Measurements from ENCODE around the gene SMIM27. TPM values are rescaled to one million over a fixed set of nuclear protein-coding genes. Genes with fewer than 3 reads are reported as not detected.

SMIM27 gene
- total RNA-seq, 1 experiment from 2014 or later = 8.1 TPM

GRCh38 chr9:32565967-32566366 is 13.8 kb downstream of the SMIM27 start:
- H2AFZ ChIP-seq (ENCODE audit: low read depth, low read length, poor library complexity, severe bottlenecking) = no peak overlapping the region
- no TSS peak for BruUV-seq (replicated peaks)
- ATAC-seq (no peak), DNase-seq (ENCODE audit: low read depth, low spot score) (no peak)
- ChIA-PET CTCF (interaction anchor here (0.8 kb wide), 1 partner anchor 187 kb away, joined by 3 read pairs; no protein-coding TSS in a partner anchor), POLR2A (no interaction called here), RAD21 (ENCODE audit: low non-redundant PET in 1 of 2, low total read pairs in 2 of 2, uncharacterized antibody in 2 of 2, unreplicated experiment in 2 of 2) (no interaction called here)
- no peaks in the 10 kb centered on the region for H3K9me3 ChIP-seq (ENCODE audit: control insufficient read depth in 1 of 2, insufficient read depth in 1 of 2, low read depth in 1 of 2, low read length in 2 of 2)
- H3K4me3 ChIP-seq (replicated peaks in 1 of 2; ENCODE audit: low read depth in 1 of 2, low read length in 2 of 2) = no peak overlapping the region
- no peaks in the 10 kb centered on the region for H3K4me1 ChIP-seq (ENCODE audit: control insufficient read depth in 1 of 2, insufficient read depth in 2 of 2, low read length in 2 of 2)
- no peak overlapping the region for H3K9ac ChIP-seq (ENCODE audit: low read length)
- peaks cover 0 to 13% of the 10 kb centered on the region in 2 experiments; a peak in 3 of 4 replicates for H3K36me3 ChIP-seq (ENCODE audit: control insufficient read depth in 1 of 2, insufficient read depth in 2 of 2, low read length in 2 of 2)
- no peak overlapping the region for H3K4me2 ChIP-seq (ENCODE audit: low read length)
- no peaks in the 10 kb centered on the region; the same call in 1 of the 2 replicates for H4K20me1 ChIP-seq (ENCODE audit: insufficient read depth)
- peaks cover 71% of the 10 kb centered on the region for H3K79me2 ChIP-seq (ENCODE audit: insufficient read depth, low read length)
- intact Hi-C loops (cut with micrococcal nuclease) = no loop called here
- TF ChIP-seq EZH2 (IDR thresholded peaks at IDR 0.05) (no peak), ATF3 (IDR thresholded peaks at IDR 0.05) (no peak), ZBTB33 (IDR thresholded peaks at IDR 0.05; ENCODE audit: extremely low read depth, insufficient replicate concordance, low read length) (no peak), CBX3 (IDR thresholded peaks at IDR 0.05; ENCODE audit: low read depth) (no peak), POLR2AphosphoS5 (IDR thresholded peaks at IDR 0.05; ENCODE audit: low read depth, low read length) (no peak), CTCF (IDR thresholded peaks at IDR 0.05 in 2 of 3, conservative IDR thresholded peaks at IDR 0.05 in 1 of 3; ENCODE audit: borderline replicate concordance in 1 of 3, insufficient read depth in 1 of 3, low read depth in 2 of 3, low read length in 2 of 3) (no peak), MAX (IDR thresholded peaks at IDR 0.05) (no peak), REST (IDR thresholded peaks at IDR 0.05; ENCODE audit: low read depth) (no peak), ZFX (IDR thresholded peaks at IDR 0.05) (no peak), SP1 (IDR thresholded peaks at IDR 0.05; ENCODE audit: low read depth) (no peak), POLR2A (IDR thresholded peaks at IDR 0.05; ENCODE audit: borderline replicate concordance, extremely low read depth, insufficient read depth, insufficient read length) (no peak), SRF (IDR thresholded peaks at IDR 0.05; ENCODE audit: low read depth) (no peak), SIN3A (IDR thresholded peaks at IDR 0.05; ENCODE audit: low read depth) (no peak), FOSL1 (IDR thresholded peaks at IDR 0.05; ENCODE audit: low read depth) (no peak), ELF1 (IDR thresholded peaks at IDR 0.05; ENCODE audit: borderline replicate concordance, low read depth) (no peak)
- H3K27me3 ChIP-seq (ENCODE audit: insufficient read depth, low read length) = no peaks in the 10 kb centered on the region
- H3K9me2 ChIP-seq (ENCODE audit: insufficient read depth) = no peaks in the 10 kb centered on the region
- no peak overlapping the region for H3K27ac ChIP-seq (ENCODE audit: low read depth, low read length)
